ENCODE results near the gene PIK3CG.
"Not testable (repeated sequence)": the region's sequence is repeated elsewhere in the genome, so short reads cannot be mapped to it uniquely, and the experiment has no call there.

The PIK3CG gene

DNA sequence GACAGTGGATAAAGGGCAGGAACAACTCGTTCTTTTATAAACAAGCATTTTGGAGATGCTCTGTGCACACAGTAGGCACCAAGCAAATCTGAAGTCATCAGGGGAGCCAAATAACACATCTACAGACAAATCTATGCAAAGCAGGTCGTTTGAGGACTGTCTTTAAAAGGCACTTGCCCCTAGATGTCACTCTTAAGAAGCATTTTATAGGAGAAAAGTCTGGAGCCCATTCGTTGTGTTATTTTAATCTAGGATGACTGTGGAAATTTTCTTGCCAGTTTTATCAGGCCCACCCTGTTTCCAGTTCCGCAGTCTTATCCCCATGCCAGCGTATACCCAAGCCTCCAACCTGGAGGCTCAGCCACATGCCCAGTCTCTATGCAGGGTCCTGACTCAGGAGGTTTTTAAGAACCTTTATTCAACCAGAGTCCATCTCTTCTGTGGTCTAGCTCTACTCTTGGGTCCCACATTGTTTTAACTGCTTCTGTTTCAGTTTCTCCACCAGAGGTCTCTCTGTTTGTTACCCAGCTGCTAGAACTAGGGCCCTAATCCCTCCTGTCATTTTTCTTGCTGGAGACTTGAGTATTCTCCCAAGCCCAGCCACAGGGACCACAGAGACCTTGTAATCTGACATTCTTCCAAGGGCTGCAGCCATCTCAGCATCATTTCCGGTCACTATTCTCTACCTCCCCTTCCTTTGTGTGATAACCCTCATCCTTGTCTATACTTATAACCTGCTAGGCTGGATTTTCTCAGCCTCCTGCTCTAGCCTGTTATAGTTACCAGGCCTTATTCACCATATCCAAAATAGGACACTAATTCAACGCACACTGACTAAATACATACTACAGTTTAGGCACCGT is 26.7 kb downstream of the PIK3CG start:
- DNase-seq = no peak
- Histone ChIP-seq H3K27me3 (replicated peaks) (no peaks in the 10 kb centered on the region), H3K4me3 (ENCODE audit: low read depth, low read length) (no peak overlapping the region), H3K27ac (no peak overlapping the region), H3K36me3 (replicated peaks) (no peaks in the 10 kb centered on the region)
- in situ Hi-C loops (cut with HindIII; ENCODE audit: low pct_ligation_motif_present, low sequenced_read_pairs) = no loop called here
- TF ChIP-seq, protein P1, sequence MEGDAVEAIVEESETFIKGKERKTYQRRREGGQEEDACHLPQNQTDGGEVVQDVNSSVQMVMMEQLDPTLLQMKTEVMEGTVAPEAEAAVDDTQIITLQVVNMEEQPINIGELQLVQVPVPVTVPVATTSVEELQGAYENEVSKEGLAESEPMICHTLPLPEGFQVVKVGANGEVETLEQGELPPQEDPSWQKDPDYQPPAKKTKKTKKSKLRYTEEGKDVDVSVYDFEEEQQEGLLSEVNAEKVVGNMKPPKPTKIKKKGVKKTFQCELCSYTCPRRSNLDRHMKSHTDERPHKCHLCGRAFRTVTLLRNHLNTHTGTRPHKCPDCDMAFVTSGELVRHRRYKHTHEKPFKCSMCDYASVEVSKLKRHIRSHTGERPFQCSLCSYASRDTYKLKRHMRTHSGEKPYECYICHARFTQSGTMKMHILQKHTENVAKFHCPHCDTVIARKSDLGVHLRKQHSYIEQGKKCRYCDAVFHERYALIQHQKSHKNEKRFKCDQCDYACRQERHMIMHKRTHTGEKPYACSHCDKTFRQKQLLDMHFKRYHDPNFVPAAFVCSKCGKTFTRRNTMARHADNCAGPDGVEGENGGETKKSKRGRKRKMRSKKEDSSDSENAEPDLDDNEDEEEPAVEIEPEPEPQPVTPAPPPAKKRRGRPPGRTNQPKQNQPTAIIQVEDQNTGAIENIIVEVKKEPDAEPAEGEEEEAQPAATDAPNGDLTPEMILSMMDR (IDR thresholded peaks at IDR 0.05; ENCODE audit: low read depth, low read length, missing control alignments) = peak; percentile 35

DNA sequence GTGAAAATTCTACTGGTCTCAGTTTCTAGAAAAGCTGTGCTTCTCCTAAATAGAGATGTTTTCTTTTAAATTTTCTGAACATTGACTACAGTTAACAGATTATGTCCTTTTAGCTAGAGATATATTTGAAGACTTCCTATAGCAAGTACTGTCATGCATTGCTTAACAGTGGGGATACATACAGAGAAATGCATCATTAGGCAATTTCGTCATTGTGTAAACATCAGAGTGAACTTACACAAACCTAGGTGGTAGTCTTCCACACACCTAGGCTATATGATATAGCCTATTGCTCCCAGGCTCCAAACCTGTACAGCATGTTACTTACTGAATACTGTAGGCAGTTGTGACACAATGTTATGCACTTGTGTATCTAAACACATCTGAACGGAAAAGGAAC is 28.5 kb downstream of the PIK3CG start:
- no peaks in the 10 kb centered on the region for H3K36me3 ChIP-seq (replicated peaks)
- no peak overlapping the region for H3K27ac ChIP-seq
- H3K27me3 ChIP-seq (replicated peaks) = no peaks in the 10 kb centered on the region
- TF ChIP-seq, protein P1 (IDR thresholded peaks at IDR 0.05; ENCODE audit: low read depth, low read length, missing control alignments) = no peak
- in situ Hi-C loops (cut with HindIII; ENCODE audit: low pct_ligation_motif_present, low sequenced_read_pairs) = no loop called here
- H3K4me3 ChIP-seq (ENCODE audit: low read depth, low read length) = no peak overlapping the region
- no peak for DNase-seq

DNA sequence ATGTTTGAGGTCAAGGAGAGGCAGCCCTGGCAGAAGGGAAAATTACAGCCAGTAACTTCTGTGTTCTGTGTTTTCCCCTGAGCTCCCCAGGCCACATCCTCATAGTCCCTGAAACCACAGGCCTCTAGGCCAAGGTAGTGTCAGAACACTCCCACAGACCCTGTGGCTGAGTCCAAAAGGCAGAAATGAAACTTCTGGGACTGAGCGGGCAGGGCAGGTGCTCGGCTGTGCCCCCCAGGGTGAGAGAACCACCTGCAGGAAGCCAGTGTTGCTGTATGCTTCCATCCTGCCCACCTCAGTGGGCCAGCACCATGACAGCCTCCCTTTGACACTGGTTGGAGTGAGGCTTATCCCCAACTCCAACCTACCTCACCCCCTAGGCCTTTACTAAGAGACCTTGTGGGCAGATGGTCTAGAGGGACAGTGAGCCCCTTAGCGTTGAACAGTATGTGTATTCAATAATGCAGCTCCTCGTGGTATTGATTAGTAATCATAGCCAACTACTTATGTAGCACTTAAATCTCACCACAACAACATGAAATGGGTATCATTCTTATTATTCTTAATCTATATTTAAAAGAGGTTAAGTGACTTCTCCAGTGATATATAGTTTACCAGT is 30.3 kb downstream of the PIK3CG start:
- Histone ChIP-seq H3K4me3 (ENCODE audit: low read depth, low read length) (no peak overlapping the region), H3K27ac (no peak overlapping the region), H3K27me3 (replicated peaks) (no peaks in the 10 kb centered on the region), H3K36me3 (replicated peaks) (no peaks in the 10 kb centered on the region)
- in situ Hi-C loops (cut with HindIII; ENCODE audit: low pct_ligation_motif_present, low sequenced_read_pairs) = no loop called here
- DNase-seq = no peak
- TF ChIP-seq, protein P1 (IDR thresholded peaks at IDR 0.05; ENCODE audit: low read depth, low read length, missing control alignments) = no peak

DNA sequence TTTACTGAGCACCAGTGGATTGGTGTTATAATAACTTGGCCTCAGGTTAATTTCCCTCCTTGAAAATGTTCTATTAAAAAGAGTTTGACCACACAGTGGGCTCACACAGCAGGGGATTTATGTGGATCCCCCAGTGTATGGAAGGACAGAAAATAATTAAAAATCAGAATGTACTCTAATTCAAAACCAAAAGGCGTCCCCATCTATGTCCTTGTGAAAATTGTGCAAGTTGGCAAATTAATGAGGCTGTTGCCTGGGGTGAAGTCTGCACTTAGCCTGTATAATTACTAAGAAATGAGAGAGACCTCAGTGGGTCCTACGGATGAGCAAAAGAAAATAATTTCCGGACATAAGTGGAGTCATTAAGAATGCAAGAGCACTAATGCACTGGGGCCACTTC is 31.1 kb downstream of the PIK3CG start:
- H3K36me3 ChIP-seq (replicated peaks) = no peaks in the 10 kb centered on the region
- H3K27me3 ChIP-seq (replicated peaks) = no peaks in the 10 kb centered on the region
- in situ Hi-C loops (cut with HindIII; ENCODE audit: low pct_ligation_motif_present, low sequenced_read_pairs) = no loop called here
- no peak overlapping the region for H3K4me3 ChIP-seq (ENCODE audit: low read depth, low read length)
- TF ChIP-seq, protein P1 (IDR thresholded peaks at IDR 0.05; ENCODE audit: low read depth, low read length, missing control alignments) = no peak
- no peak overlapping the region for H3K27ac ChIP-seq
- no peak for DNase-seq

DNA sequence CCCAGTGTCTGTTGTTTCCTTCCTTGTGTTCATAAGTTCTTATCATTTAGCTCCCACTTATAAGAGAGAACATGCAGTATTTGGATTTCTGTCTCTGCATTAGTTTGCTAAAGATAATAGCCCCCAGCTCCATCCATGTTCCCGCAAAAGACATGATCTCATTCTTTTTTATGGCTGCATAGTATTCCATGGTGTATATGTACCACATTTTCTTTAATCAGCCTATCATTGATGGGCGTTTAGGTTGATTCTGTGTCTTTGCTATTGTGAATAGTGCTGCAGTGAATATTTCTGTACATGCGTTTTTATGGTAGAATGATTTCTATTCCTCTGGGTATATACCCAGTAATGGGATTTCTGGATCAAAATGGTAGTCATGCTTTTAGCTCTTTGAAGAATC is 32.5 kb downstream of the PIK3CG start:
- in situ Hi-C loops (cut with HindIII; ENCODE audit: low pct_ligation_motif_present, low sequenced_read_pairs); H3K36me3 ChIP-seq (replicated peaks): not testable (repeated sequence)

DNA sequence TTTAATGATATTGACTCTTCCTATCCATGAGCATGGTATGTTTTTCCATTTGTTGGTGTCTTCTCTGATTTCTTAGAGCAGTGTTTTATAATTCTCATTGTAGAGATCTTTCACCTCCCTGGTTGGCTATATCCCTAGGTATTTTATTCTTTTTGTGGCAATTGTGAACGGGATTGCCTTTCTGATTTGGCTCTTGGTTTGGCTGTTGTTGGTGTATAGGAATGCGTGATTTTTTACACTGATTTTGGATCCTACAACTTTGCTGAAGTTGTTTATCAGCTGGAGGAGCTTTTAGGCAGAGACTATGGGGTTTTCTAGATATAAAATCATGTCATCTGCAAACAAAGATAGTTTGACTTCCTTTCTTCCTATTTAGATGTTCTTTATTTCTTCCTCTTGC is 33.9 kb downstream of the PIK3CG start:
- DNase-seq; H3K4me3 ChIP-seq (ENCODE audit: low read depth, low read length); H3K27ac ChIP-seq; H3K36me3 ChIP-seq (replicated peaks); in situ Hi-C loops (cut with HindIII; ENCODE audit: low pct_ligation_motif_present, low sequenced_read_pairs); H3K27me3 ChIP-seq (replicated peaks): not testable (repeated sequence)

More for the DNA sequence above, 32.5 kb downstream of the PIK3CG start:
- H3K4me3 ChIP-seq (ENCODE audit: low read depth, low read length); H3K27me3 ChIP-seq (replicated peaks); H3K27ac ChIP-seq; DNase-seq: not testable (repeated sequence)

All from brain microvascular endothelial cell (primary cell).